Germinal center (tissue), 1 donor: ENCODE data around the gene LIPC.
"Not testable (repeated sequence)": the region's sequence is repeated elsewhere in the genome, so short reads cannot be mapped to it uniquely, and the experiment has no call there.

Experiments used
- DNase-seq: peaks from one replicate; pipeline ENCODE4 v3.0.0; 2012; ENCODE audit warnings: mixed read lengths, low spot score

LIPC gene

GRCh38 chr15:58585693-58586443 is 154.1 kb downstream of the LIPC start:
- no peak for DNase-seq

DNA sequence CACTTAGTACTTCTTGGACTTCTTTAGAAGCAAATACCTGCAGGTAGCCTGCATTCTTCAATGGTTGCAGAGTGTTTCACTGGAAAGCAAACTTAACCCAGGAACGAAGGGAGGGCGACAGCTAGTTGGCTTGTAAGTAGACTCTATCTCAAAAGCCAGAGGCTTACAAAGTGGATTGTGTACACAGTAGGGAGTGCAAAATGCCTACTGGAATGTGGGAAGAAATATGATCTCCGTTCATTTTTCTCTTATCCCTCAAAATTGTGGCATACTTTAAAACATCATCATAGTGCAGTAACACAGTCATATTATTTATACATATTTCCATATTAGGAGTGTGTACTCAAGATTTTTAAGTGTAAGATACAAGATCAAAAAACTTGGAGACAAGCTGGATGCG is 155.7 kb downstream of the LIPC start:
- DNase-seq, result no peak

DNA sequence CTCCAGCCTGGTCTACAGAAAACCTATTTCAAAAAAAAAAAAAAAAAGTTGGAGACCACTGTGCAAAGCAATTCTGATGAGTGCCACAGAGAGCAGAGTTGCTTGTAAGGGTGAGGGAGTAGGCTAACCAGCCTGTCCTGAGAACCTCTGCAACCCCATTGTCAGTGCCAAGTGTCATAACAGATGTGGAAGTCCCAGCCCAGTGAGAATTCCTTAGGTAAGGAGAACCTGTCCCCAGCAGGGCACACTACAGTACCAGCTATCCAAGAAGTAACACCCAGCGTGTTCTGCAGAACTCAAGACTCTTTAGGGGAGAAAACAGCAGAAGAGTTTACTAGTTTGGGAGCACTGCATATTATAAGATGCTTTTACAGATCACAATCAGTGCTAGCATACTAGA is 156.3 kb downstream of the LIPC start:
- DNase-seq, result no peak

DNA sequence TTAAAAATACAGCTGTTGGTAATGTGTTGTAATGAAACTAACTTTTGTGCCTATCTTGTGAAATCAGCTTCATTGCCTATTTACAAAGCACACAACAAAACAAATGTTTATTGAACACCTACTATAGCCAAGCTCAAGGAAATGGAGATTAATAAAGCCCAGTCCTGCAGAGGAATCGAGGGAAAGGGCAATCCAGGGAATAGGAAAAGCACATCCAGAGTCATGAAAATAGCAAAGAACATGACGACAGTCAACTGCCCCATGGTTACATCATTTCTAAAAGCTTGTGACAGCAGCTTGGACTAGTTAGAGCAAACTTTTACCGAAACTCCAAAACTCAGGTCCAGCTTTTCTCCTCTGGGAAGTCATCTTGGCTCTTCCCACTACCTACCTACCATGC is 157.3 kb downstream of the LIPC start:
- no peak for DNase-seq

DNA sequence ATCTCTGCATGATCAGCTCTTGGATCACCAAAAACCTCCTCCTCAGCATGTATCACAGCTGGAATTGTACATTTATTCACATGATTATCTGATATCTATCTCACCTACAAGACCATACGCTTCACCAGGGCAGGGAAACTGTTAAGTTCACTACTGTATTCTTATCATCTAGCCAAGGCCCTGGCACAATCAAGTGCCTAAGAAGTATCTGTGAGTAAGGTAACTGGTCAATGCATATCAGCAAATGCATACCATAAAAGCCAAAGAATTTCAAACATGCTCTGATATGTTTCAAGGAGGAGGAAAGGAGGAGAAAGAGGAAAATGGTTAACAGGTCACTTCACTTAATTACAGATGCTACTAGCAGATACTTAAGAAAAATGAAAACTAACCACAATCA is 158.4 kb downstream of the LIPC start:
- DNase-seq, result no peak

DNA sequence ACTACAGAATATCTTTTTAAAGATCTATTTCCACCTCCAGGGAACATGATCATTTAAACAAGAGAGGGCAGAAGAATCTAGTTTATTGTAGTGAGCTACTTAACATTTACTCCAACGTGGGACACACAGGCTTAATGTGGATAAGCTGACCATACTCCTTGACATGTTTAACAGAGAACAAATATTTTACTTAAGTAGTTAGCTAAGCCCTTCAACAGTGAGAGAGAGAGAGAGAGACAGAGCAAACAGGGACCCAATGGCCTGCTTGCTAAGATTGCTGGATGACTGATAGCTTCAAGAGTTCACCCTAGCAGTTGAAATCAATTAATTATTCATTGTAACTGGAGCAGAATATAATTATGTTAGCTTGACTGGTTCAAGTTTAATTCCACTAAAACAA is 159.1 kb downstream of the LIPC start:
- no peak for DNase-seq

- DNase-seq, result no peak
Observed at GRCh38 chr15:58593870-58594269, 162.1 kb downstream of the LIPC start.

GRCh38 chr15:58594898-58595297 is 163.1 kb downstream of the LIPC start:
- DNase-seq, result no peak

GRCh38 chr15:58595516-58596263 is 163.9 kb downstream of the LIPC start:
- no peak for DNase-seq

GRCh38 chr15:58597943-58598828 is 166.4 kb downstream of the LIPC start:
- DNase-seq, result no peak

GRCh38 chr15:58598829-58599210 is 167.0 kb downstream of the LIPC start:
- DNase-seq, result no peak

GRCh38 chr15:58602823-58603222 is 171.0 kb downstream of the LIPC start:
- no peak for DNase-seq

GRCh38 chr15:58603927-58604326 is 172.1 kb downstream of the LIPC start:
- DNase-seq, result not testable (repeated sequence)

- DNase-seq, result no peak
Observed at GRCh38 chr15:58604455-58604923, 172.7 kb downstream of the LIPC start.

GRCh38 chr15:58605931-58606530 is 174.2 kb downstream of the LIPC start:
- no peak for DNase-seq

DNA sequence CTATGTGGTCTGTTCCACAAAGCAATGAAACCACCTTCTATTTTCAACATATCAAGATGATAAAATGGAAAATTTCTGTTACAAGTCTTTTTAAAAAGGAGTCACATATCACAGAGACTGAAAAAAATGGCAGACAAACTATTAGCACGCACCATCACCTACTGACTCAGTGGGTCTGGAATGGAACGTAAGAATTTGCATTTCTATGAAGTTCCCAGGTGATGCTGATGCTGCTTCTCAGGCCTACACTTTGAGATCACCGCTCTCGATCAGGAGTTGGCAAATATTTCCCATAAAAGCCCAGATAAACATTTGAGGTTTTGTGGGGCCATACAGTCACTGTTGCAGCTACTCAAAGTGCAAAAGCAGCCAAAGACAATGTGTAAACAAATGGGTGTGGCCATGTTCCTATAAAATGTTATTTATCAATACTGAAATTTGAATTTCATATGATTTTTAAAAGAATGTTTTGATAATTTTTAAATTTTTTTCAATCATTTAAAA is 174.8 kb downstream of the LIPC start:
- DNase-seq, result no peak

GRCh38 chr15:58608129-58608590 is 176.4 kb downstream of the LIPC start:
- no peak for DNase-seq

DNA sequence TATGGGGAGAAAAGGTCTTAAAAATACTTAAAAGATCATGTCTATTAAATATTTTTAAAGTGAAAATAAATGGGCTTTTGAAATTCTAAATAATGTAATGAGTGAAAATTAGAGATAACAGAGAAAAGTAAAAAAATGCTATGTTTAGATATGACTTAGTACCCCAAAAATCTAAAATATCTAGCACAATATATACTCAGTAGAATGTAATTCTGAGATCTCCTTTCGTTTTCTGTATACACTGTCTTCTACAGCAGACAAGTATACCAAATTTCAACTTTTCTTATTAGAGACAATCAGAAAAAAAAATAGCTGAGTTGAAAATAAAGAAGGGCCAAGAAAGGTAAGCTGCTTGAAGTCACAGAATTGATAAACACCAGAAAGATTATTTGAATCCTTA is 176.9 kb downstream of the LIPC start:
- no peak for DNase-seq

- DNase-seq, result no peak
Observed at GRCh38 chr15:58611731-58612676, 180.2 kb downstream of the LIPC start.

- no peak for DNase-seq
Observed at GRCh38 chr15:58616171-58616570, 184.4 kb downstream of the LIPC start.
